K562 (cell line): ENCODE measurements around the gene ZNF215.
"Not testable (repeated sequence)": the region's sequence is repeated elsewhere in the genome, so short reads cannot be mapped to it uniquely, and the experiment has no call there.

Source experiments
- CTCF ChIP-seq, 3 experiments: IDR thresholded peaks in 2 of 3; conservative IDR thresholded peaks in 1 of 3; 2 replicates each; pipeline ENCODE4 v1.5.1; 2011 to 2012; ENCODE audit warnings: low read length in 3 of 3, mild to moderate bottlenecking in 3 of 3, control low read depth in 2 of 3, improper control_type of control experiment in 1 of 3, inconsistent platforms in 1 of 3, low read depth in 1 of 3, mixed read lengths in 1 of 3, moderate library complexity in 1 of 3; ENCODE audit not compliant: insufficient read depth in 2 of 3
- FIP1L1 ChIP-seq: fragments of 200-400 bp; formaldehyde crosslinking; IDR thresholded peaks from 2 replicates; pipeline ENCODE4 v1.6.1; 2018; ENCODE audit warnings: mild to moderate bottlenecking, low read depth, low read length; ENCODE audit not compliant: poor library complexity, severe bottlenecking
- USF1 ChIP-seq: sonication (generic); formaldehyde crosslinking; IDR thresholded peaks from 2 replicates; pipeline ENCODE4 v1.9.0; 2022; ENCODE audit warnings: mild to moderate bottlenecking, missing genetic modification reagents
- ZBTB26 ChIP-seq: fragments of 450-650 bp; formaldehyde crosslinking; IDR thresholded peaks from 2 replicates; pipeline ENCODE4 v1.4.0; 2022; ENCODE audit warnings: missing genetic modification characterization

DNA sequence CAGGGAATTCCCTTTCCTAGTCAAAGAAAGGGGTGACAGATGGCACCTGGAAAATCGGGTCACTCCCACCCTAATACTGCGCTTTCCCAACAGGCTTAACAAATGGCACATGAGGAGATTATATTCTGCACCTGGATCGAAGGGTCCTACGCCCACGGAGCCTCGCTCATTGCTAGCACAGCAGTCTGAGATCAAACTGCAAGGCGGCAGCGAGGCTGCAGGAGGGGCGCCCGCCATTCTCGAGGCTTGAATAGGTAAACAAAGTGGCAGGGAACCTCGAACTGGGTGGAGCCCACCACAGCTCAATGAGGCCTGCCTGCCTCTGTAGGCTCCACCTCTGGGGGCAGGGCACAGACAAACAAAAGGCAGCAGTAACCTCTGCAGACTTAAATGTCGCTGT lies 21.4 kb upstream of the ZNF215 start:
- not testable (repeated sequence) for TF ChIP-seq ZBTB26; CTCF (IDR thresholded peaks at IDR 0.05 in 2 of 3, conservative IDR thresholded peaks at IDR 0.05 in 1 of 3; ENCODE audit: insufficient read depth in 2 of 3, low read depth in 1 of 3, low read length in 3 of 3); FIP1L1; USF1
